Brain microvascular endothelial cell (primary cell): ENCODE results near the gene SLC25A11.

Experiments used
- DNase-seq: peaks from one replicate; pipeline ENCODE4 v3.0.0-alpha.2; 2020
- H3K27ac ChIP-seq: fragments of 250-450 bp; sonication (Bioruptor Pico); 2 replicates; pipeline ENCODE4 v1.5.1; 2020; ENCODE audit warnings: mild to moderate bottlenecking, moderate library complexity
- H3K27me3 ChIP-seq: fragments of 250-450 bp; sonication (Bioruptor Pico); replicated peaks from 2 replicates; pipeline ENCODE4 v1.5.1; 2020; ENCODE audit warnings: mild to moderate bottlenecking
- H3K36me3 ChIP-seq: fragments of 250-450 bp; sonication (Bioruptor Pico); replicated peaks from 2 replicates; pipeline ENCODE4 v1.5.1; 2020; ENCODE audit warnings: mild to moderate bottlenecking
- H3K4me3 ChIP-seq: 2 replicates; pipeline ENCODE4 v1.5.1; 2011; ENCODE audit warnings: low read depth, mild to moderate bottlenecking, control low read depth, low read length, moderate library complexity
- CTCF ChIP-seq: IDR thresholded peaks from 2 replicates; pipeline ENCODE4 v1.5.1; 2011; ENCODE audit warnings: low read depth, mild to moderate bottlenecking, moderate library complexity, low read length, control low read depth, inconsistent platforms; ENCODE audit errors: missing control alignments
- in situ Hi-C: cut with HindIII; loops from 2 replicates; pipeline ENCODE4 v1.10.0; 2017; ENCODE audit warnings: low sequenced_read_pairs, low pct_ligation_motif_present

Gene SLC25A11

DNA sequence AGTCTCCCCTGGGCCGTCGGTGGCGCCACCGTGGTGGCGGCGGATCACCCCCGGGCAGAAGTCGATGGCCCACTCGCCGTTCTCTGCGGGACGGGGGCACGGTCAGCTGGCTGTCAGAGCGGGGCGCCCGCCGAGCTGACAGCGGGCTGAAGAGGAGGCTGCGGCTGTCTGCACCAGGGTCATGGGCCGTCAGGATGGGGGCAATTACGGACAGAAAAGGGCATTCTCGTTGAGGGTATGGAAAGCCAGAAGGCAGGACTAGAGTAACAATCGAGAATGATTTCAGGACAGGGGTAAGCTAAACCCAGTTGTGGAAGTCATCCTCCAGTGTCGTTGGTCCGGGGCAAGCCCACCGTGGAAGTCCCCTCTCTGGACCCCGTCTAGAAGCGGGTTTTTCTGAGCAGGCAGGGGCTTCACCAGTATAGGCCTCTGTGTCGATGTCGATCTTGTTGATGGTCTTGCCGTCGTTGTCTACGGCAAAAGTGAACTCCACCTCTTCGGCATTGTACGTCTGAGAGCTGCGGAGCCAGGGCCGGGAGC lies 38.7 kb downstream of the SLC25A11 start:
- no peak overlapping the region for H3K27ac ChIP-seq
- H3K27me3 ChIP-seq: no peaks in the 10 kb centered on the region
- H3K36me3 ChIP-seq: peaks cover 3% of the 10 kb centered on the region
- no peak for TF ChIP-seq CTCF
- peak overlapping the region; percentile 57 for H3K4me3 ChIP-seq
- in situ Hi-C loops: no loop called here
- DNase-seq: no peak

DNA sequence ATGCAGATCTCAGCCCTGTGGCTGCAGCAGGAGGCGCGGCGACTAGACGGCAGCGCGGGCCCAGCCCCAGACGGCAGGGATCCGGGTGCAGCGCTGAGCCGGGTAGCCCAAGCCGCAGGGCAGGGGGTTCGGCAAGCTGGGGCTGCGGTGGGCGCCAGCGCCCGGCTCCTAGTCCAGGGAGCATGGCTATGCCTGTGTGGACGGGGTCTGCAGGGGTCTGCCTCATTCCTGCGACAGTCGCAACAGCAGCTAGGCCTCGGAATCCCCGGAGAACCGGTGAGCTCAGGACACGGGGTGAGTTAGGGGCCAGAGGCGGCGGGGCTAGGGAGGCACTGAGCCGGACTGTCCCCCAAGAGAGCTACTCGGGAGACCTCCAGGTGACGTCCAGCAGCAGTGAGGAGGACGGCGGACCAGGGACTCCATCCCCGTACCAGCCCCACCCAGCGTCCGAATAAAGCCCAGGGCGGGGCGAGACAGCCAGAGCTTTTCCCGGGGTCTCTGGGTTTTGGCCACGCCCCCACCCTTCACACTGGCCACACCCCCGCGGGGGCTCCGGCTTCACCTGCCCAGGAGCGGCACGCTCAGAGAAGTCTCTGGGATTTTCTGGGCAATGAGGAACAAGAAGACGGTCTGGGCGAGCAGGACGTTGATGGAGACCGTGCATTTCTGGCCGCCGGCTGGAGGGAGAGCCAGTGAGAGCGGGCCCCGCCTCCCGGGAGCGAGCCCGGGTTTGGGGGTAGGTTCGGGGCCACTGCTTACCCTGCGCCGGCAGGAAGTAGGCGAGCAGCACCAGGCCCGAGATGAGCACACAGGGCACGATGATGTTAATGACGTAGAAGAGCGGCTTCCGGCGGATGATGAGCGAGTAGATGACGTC lies 39.4 kb downstream of the SLC25A11 start:
- Histone ChIP-seq H3K27me3 (no peaks in the 10 kb centered on the region), H3K36me3 (peaks cover 10% of the 10 kb centered on the region), H3K27ac (no peak overlapping the region), H3K4me3 (peak overlapping the region; percentile 57)
- no peak for DNase-seq
- no peak for TF ChIP-seq CTCF
- in situ Hi-C loops: no loop called here

DNA sequence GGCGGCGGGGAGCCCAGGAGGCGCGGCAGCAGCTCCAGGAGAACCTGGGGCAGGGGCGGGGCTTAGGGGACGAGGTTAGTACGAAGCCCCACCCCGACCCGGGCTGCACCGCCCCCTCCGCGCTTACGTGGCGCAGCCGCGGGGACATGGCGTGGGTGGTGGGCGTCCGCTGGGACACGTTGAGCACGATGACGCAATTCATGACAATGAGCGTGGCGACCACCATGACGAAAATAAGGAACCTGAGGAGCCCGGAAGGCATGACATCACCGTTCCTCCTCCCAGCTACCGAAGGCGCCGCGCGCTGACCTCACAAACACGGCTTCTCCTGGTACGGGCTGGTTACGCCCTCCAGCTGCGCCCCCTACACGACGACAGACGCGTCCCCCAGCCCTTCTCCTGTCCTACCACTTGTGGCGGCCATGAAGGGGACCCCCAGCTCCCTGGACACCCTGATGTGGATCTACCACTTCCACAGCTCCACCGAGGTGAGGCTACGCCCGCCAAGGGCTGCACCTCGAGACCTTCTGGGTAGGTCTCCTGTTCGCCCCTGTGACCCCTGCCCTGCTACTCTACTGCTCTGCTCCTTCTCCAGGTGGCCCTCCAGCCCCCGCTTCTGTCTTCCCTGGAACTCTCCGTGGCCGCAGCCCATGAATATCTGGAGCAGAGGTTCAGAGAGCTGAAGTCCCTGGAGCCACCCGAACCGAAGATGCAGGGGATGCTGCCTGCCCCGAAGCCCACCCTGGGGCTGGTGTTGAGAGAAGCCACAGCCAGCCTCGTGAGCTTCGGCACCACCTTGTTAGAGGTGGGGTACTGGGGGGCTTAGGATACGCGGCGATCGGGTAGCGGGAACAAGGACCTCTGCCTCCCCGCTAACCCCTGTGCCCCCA lies 40.3 kb downstream of the SLC25A11 start, which contains the start of gene C17orf107:
TSS of gene C17orf107 (plus strand) at position 196 of the 890 bp plus-strand sequence. CDS start at position 423, 227 bp downstream.
- TF ChIP-seq CTCF: peak; percentile 2
- H3K27ac ChIP-seq: no peak within 1 kb of the TSS

GRCh38 chr17:4898927-4899326 lies 40.9 kb downstream of the SLC25A11 start:
- peak overlapping the region; percentile 57 for H3K4me3 ChIP-seq
- no peak overlapping the region for H3K27ac ChIP-seq
- in situ Hi-C loops: no loop called here

More for the DNA sequence above, 40.3 kb downstream of the SLC25A11 start, which contains the start of gene C17orf107:
- Histone ChIP-seq H3K27me3 (no peaks in the 10 kb centered on the region), H3K36me3 (peaks cover 19% of the 10 kb centered on the region), H3K4me3 (peak within 1 kb of the TSS; percentile 57)
- peak; percentile 58 for DNase-seq
- in situ Hi-C loops: no loop called here

More at GRCh38 chr17:4898927-4899326, 40.9 kb downstream of the SLC25A11 start:
- TF ChIP-seq CTCF: no peak
- no peak for DNase-seq
- Histone ChIP-seq H3K36me3 (peaks cover 24% of the 10 kb centered on the region), H3K27me3 (no peaks in the 10 kb centered on the region)
